ENCODE measurements around the gene STC2.
"Not testable (repeated sequence)": the region's sequence is repeated elsewhere in the genome, so short reads cannot be mapped to it uniquely, and the experiment has no call there.

STC2 gene

GRCh38 chr5:173327948-173328843 lies at the start of gene STC2:
Gene STC2, minus strand, starts transcription at chr5:173328414. Its CDS starts 221 bp downstream, at chr5:173328193.
- FAIRE-seq (peak; percentile 36), DNase-seq (ENCODE audit: insufficient read length, low spot score) (peak; percentile 92)

DNA sequence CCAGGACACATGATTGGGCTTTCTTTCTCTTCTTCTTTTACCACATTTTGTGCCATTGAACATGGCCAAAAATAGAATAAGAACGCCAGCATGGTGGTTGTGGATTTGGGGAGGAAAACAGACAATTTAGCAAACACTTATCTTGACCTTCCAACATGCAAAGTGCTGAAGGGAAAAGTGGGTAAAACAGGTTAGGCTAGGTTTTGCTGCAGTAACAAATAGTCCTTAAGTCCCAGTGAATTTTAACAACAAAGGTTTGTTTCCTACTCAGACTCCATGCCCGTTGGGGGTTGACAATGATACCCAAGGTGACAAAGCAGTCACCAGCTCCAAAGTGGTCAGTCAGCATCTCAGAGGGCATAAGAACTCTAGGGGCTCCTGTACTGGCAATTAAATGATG lies 43.2 kb upstream of the STC2 start:
- DNase-seq (ENCODE audit: insufficient read length, low spot score) (no peak), FAIRE-seq (no peak)

DNA sequence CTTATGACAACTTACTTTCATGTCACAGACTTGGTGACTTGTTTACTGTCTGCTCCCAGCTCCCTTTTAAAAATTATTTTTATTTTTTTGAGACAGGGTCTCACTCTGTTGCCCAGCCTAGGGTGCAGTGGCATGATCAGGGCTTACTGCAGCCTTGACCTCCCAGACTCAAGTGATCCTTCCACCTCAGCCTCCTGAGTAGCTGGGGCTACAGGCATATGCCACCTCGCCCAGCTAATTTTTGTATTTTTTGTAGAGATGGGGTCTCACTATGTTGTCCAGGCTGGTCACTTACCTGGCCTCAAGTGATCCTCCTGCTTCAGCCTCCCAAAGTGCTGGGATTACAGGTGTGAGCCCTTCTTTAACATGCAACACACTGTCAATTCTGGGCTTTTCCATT lies 35.2 kb upstream of the STC2 start:
- DNase-seq (ENCODE audit: insufficient read length, low spot score); FAIRE-seq: not testable (repeated sequence)

DNA sequence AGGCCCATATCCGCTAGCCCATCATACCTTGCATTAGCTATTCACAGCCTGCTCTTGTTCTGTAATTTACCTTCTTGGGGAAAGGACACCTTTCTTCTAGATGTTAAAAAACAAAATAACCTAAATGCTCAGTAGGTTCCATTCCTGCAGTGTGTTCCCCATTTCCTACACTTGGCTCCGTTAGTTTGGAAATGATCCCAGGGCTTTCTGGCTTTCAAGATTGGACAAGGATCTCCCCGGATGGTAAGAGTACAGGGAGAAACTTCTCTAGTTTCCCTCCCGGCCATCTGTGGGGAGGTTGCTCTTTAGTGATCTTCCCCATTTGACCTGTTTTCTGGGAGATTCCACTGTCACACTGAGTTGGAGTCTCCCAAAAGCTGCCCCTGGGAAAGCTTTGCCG lies 27.3 kb upstream of the STC2 start:
- FAIRE-seq: no peak
- no peak for DNase-seq (ENCODE audit: insufficient read length, low spot score)

DNA sequence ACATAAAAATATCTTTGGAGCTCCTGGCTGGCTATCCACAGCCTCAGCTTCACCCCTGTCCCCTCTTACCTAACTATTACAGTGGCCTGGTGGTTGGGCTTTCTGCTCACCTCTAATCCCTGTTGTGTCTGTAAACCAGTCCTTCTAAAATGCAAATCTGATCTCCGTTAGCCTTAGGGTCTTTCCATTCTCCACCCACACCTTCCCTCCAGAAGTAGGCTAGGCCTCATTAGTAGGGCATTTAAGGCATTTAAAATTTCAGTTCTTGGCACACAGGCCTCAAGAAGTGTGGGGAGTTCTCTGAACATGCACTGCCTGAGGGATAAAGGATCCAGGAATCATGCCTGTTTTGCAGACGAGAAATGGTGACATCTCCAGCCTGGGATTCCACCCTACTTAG lies 26.4 kb upstream of the STC2 start:
- FAIRE-seq: no peak

GRCh38 chr5:173352366-173353349 lies 24.4 kb upstream of the STC2 start:
- no peak for FAIRE-seq
- DNase-seq (ENCODE audit: insufficient read length, low spot score): no peak

More for the DNA sequence above, 26.4 kb upstream of the STC2 start:
- DNase-seq (ENCODE audit: insufficient read length, low spot score): no peak

DNA sequence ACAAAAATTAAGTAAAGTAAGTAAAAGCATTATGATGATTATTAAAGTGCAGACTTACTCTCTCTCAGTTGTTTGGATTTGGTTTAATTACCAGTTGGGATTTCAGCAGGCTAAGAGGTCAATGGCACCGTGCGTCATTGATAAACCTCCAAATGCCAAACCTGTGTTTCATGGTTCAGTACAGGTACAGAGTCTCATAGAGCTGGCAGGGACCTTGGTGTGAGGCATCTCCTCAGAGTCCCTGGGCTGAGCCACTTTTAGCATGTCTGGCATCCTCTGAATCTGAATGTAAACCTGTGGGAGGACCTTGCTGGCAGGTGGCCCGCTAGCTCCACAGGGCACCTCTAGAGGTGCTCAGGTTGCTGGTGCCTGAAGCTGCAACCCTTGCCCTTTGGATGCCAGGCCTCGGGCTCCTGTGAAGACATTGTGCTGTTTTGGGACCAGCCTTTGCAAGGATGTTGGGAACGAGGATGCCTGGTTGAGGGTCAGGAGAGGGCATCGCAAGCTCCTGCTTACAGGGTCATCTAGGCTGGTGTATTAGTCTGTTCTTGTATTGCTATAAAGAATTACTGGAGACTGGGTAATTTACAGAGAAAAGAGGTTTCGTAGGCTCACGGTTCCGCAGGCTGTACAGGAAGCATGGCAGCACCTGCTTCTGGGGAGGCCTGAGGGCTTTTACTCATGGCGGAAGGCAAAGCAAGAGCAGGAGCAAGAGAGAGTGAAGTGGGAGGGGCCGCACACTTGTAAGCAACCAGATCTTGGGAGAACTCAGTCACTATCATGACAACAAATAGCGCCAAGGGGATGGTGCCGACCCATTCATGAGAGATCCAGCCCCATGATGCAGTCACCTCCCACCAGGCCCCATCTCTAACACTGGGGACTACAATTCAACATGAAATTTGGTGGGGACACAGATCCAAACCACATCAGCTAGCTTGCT lies 14.9 kb upstream of the STC2 start:
- no peak for DNase-seq (ENCODE audit: insufficient read length, low spot score)
- no peak for FAIRE-seq

- FAIRE-seq: no peak
- no peak for DNase-seq (ENCODE audit: insufficient read length, low spot score)
Measured at GRCh38 chr5:173341961-173342430, 13.8 kb upstream of the STC2 start.

GRCh38 chr5:173340984-173341383 lies 12.8 kb upstream of the STC2 start:
- FAIRE-seq (no peak), DNase-seq (ENCODE audit: insufficient read length, low spot score) (no peak)

- no peak for FAIRE-seq
- DNase-seq (ENCODE audit: insufficient read length, low spot score): no peak
Measured at GRCh38 chr5:173340451-173340850, 12.2 kb upstream of the STC2 start.

DNA sequence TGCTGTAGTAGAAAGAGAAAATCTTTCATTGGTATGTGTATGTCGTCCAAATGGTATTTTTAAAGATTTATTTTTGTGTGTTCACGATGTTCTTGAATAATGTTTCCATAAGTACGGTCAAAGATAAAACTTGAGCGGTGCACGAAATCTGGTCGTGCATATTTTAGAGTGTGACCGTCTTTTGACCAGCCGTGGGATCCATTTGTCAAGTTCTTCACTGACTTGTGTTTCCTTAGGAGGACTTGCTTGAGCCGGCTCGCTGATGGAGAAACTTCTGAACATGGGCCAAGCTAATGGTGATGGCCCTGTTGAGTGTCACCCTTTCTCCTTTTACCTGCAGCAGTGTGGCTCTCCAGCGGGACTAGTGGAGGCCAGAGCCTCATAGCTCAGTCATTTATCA lies 11.1 kb upstream of the STC2 start:
- DNase-seq (ENCODE audit: insufficient read length, low spot score) (no peak), FAIRE-seq (no peak)

GRCh38 chr5:173338380-173339015 lies 10.3 kb upstream of the STC2 start:
- FAIRE-seq: no peak

GRCh38 chr5:173334808-173335207 lies 6.6 kb upstream of the STC2 start:
- DNase-seq (ENCODE audit: insufficient read length, low spot score) (no peak), FAIRE-seq (no peak)

More at GRCh38 chr5:173338380-173339015, 10.3 kb upstream of the STC2 start:
- no peak for DNase-seq (ENCODE audit: insufficient read length, low spot score)

GRCh38 chr5:173333925-173334661 lies 5.9 kb upstream of the STC2 start:
- peak; percentile 56 for DNase-seq (ENCODE audit: insufficient read length, low spot score)
- FAIRE-seq: no peak

DNA sequence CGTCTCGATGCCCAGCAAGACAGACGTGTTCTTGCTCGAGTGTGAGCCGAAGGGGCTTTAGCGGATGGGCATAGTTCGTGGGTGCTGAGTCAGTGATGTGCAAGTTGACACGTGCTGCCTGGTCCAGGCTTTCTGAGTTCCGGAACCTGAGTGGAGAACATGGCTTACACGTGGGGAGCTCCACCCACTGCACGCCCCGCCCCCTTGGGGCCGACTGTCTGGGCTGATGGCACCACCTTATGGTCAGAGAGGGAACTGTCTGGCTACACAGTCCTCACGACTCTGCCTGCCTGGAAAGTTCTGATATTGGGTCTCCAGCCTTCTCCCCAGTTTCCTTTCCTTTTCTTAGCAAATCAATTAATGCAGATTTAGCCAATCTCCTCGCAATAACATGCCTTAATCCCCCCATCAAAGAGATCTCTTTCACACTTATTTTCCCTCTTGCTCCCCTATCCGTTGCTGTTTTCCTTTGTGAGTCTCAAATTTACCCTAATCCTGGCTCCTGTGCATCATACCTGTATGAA lies 3.8 kb upstream of the STC2 start:
- peak; percentile 85 for DNase-seq (ENCODE audit: insufficient read length, low spot score)
- peak; percentile 92 for FAIRE-seq

DNA sequence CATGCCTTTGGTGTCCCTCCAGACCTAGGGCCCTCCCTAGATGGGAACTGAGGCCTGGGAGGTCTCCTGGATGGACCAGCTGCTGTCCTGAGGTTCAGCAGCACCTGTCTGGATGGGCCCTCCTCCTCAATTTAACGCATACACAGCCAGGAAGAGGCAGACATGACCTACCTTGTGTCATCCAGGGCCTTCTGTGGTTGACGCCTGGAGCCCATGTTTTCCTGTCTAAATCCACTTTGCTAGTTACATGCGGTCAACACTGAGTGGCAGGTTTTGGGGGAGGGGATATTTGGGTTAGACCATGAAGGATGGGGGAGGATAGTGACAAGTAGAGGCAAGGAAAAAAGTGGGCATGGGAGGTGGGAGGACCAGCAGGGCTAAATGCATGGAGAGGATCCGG lies 3.1 kb upstream of the STC2 start:
- DNase-seq (ENCODE audit: insufficient read length, low spot score): no peak
- FAIRE-seq: no peak

- FAIRE-seq: no peak
Measured at GRCh38 chr5:173330338-173331206, 2.4 kb upstream of the STC2 start.

More at GRCh38 chr5:173330338-173331206, 2.4 kb upstream of the STC2 start:
- DNase-seq (ENCODE audit: insufficient read length, low spot score): no peak
